Cardiac muscle cell (in vitro differentiated cells and primary cell): ENCODE results near the gene PPIB. TPM values are rescaled to one million over a fixed set of nuclear protein-coding genes. Genes with fewer than 3 reads are reported as not detected.
A peak's percentile ranks its signal among the peaks of the same experiment; 100 is the strongest.

Source experiments
- DNase-seq, 2 donors: peaks; one replicate each; pipeline versions ENCODE4 v3.0.0 to v3.0.0-alpha.2; 2010 to 2017; ENCODE audit warnings: low read depth in 1 of 2, low spot score in 1 of 2
- H3K27ac ChIP-seq: fragments of 200-600 bp; sonication (generic); 2 replicates; pipeline ENCODE4 v1.5.1; 2016
- H3K27me3 ChIP-seq: fragments of 200-600 bp; sonication (generic); 2 replicates; pipeline ENCODE4 v1.6.0; 2016; ENCODE audit warnings: control low read depth
- H3K36me3 ChIP-seq: fragments of 200-600 bp; sonication (generic); 2 replicates; pipeline ENCODE4 v1.5.1; 2016; ENCODE audit warnings: control low read depth
- H3K4me1 ChIP-seq: fragments of 200-600 bp; sonication (generic); 2 replicates; pipeline ENCODE4 v1.8.1; 2017; ENCODE audit warnings: low read depth, mild to moderate bottlenecking, mixed run types
- H3K4me3 ChIP-seq: fragments of 200-600 bp; sonication (generic); 2 replicates; pipeline ENCODE4 v1.5.1; 2016; ENCODE audit warnings: mild to moderate bottlenecking
- H3K9me3 ChIP-seq: fragments of 200-600 bp; sonication (generic); 2 replicates; pipeline ENCODE4 v1.5.1; 2017; ENCODE audit warnings: low read depth, mild to moderate bottlenecking, control low read depth
- polyA plus RNA-seq: library from polyadenylated mRNA; unstranded; fragments of >200 nt; fragmentation: Nextera tagmentation; extraction: Ambion mirVana; gene quantifications from 2 replicates; pipeline ENCODE4 v1.2.1, GENCODE V29; 2016
- total RNA-seq: library from RNA; depleted of rRNA; stranded (reverse); fragments of >200 nt; gene quantifications from 2 replicates; pipeline ENCODE4 v1.2.3, GENCODE V29; 2016
- TF ChIP-seq, protein P1 (sequence below): IDR thresholded peaks from 2 replicates; pipeline ENCODE4 v1.5.1; 2012; ENCODE audit warnings: low read depth, mild to moderate bottlenecking, low read length

Gene PPIB
- total and polyA plus RNA-seq, 2 experiments from 2014 or later, result 382 to 1,055 TPM

DNA sequence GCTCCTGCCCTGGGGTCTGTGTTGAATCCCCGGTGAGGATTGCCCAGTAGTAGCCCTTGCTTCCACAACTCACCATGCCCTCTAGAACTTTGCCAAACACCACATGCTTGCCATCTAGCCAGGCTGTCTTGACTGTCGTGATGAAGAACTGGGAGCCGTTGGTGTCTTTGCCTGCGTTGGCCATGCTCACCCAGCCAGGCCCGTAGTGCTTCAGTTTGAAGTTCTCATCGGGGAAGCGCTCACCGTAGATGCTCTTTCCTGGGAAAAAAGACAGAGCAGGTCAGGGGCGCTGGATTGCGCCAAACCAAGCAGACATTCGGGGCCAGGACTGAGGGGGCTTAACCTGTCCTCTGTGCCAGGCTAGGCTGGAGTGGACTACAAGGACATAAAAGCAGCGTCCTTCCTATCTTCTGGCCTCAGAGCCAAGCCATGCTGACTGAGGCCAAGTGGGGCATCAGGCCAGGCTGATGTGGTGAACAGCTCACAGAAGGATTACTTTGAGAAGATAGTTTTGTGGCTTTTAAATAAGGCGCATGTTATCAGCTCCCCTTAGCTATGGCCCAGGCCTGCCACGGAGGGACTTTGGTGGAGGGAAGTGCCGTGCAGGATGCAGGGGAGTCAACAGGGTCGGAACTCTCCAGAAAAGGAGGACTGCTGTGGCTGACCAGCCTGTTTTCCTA lies 6.0 kb downstream of the PPIB start:
- H3K27ac ChIP-seq, result peak overlapping the region; percentile 44
- H3K9me3 ChIP-seq, result no peaks in the 10 kb centered on the region
- peaks cover 41% of the 10 kb centered on the region for H3K36me3 ChIP-seq
- peaks cover 16% of the 10 kb centered on the region for H3K27me3 ChIP-seq
- no peak overlapping the region for H3K4me3 ChIP-seq
- H3K4me1 ChIP-seq, result peaks cover 25% of the 10 kb centered on the region
- TF ChIP-seq, protein P1, sequence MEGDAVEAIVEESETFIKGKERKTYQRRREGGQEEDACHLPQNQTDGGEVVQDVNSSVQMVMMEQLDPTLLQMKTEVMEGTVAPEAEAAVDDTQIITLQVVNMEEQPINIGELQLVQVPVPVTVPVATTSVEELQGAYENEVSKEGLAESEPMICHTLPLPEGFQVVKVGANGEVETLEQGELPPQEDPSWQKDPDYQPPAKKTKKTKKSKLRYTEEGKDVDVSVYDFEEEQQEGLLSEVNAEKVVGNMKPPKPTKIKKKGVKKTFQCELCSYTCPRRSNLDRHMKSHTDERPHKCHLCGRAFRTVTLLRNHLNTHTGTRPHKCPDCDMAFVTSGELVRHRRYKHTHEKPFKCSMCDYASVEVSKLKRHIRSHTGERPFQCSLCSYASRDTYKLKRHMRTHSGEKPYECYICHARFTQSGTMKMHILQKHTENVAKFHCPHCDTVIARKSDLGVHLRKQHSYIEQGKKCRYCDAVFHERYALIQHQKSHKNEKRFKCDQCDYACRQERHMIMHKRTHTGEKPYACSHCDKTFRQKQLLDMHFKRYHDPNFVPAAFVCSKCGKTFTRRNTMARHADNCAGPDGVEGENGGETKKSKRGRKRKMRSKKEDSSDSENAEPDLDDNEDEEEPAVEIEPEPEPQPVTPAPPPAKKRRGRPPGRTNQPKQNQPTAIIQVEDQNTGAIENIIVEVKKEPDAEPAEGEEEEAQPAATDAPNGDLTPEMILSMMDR, result no peak
- no peak for DNase-seq

DNA sequence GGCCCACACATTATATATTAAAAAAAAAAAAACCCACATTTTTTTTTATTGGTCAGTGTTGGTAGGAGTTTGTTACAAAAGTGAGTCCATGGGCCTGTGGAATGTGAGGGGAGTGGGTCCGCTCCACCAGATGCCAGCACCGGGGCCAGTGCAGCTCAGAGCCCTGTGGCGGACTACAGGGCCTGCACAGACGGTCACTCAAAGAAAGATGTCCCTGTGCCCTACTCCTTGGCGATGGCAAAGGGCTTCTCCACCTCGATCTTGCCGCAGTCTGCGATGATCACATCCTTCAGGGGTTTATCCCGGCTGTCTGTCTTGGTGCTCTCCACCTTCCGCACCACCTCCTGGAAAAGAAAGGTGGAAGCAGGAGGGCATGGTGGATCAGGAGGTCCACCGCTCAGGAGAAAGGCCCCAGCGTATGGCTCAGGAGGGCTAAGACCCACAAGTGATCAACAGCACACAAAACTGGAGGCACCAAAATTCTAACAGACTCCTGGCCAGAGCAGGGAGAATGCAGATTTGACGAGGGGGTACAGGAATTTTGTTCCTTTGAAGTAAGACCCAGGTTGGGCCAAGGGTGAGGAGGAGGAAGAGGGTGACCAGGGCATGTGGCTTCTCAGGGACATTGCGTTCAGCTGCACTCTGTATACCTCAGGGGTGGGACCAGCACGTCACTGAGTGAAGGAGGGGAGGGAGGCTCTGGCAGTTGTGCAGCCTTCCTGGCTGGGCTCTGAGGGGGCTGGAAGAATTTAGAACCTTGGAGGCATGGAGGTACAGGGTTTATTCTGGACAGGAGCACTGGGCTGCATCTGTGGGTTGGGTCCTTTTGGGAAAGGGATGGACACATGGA lies 6.8 kb downstream of the PPIB start:
- no peaks in the 10 kb centered on the region for H3K9me3 ChIP-seq
- no peak for DNase-seq
- no peak overlapping the region for H3K4me3 ChIP-seq
- TF ChIP-seq, protein P1, result no peak
- peak overlapping the region; percentile 44 for H3K27ac ChIP-seq
- peaks cover 41% of the 10 kb centered on the region for H3K36me3 ChIP-seq
- H3K4me1 ChIP-seq, result peaks cover 22% of the 10 kb centered on the region
- H3K27me3 ChIP-seq, result peaks cover 18% of the 10 kb centered on the region

DNA sequence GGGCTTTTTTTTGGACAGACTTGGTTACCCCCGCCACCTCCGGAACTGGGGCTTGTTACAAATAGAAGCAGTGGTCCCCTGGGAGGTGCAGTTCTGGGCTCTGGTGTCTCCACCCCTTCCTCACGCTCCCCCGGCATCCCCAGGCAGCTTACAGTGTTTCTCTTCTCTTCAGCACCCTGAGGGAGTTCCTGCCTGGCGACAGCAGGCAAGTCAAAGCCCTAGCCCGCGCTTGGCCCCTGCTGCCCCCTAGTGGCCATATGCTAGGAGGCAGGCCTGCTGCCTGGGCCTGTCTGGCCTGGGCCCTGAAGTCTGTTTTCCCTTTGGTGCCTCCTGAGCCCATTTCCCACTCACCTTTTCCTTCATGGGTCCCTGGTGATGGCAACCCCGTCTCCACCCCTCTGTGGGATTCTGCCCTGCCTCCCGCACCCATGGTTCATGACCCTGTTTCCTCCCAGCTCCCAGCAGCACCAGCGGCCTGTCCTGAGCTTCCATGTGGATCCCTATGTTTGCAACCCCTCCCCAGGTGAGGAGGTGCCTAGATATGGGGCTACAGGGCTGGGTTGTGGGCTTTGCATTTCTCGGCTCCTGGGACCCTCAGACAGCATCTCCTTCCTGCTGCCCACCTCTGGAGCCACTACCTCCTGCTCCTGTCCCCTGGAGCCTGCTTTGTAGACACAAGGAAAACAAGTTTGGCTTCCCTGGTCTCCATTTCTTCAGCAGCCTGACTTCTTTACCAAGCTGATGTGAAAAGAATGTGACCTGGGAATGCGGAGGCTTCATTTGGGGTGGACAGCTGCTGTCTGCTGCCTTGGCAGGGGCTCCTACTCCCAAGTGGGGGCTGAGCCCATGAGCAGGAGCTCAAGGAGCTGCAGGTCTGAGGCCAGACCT lies 9.1 kb downstream of the PPIB start:
- H3K36me3 ChIP-seq, result peaks cover 26% of the 10 kb centered on the region
- peak; percentile 90 for DNase-seq
- no peaks in the 10 kb centered on the region for H3K9me3 ChIP-seq
- TF ChIP-seq, protein P1, result peak; percentile 99
- H3K27ac ChIP-seq, result peak overlapping the region; percentile 66
- no peak overlapping the region for H3K4me3 ChIP-seq
- peaks cover 18% of the 10 kb centered on the region for H3K27me3 ChIP-seq
- H3K4me1 ChIP-seq, result peaks cover 8% of the 10 kb centered on the region

DNA sequence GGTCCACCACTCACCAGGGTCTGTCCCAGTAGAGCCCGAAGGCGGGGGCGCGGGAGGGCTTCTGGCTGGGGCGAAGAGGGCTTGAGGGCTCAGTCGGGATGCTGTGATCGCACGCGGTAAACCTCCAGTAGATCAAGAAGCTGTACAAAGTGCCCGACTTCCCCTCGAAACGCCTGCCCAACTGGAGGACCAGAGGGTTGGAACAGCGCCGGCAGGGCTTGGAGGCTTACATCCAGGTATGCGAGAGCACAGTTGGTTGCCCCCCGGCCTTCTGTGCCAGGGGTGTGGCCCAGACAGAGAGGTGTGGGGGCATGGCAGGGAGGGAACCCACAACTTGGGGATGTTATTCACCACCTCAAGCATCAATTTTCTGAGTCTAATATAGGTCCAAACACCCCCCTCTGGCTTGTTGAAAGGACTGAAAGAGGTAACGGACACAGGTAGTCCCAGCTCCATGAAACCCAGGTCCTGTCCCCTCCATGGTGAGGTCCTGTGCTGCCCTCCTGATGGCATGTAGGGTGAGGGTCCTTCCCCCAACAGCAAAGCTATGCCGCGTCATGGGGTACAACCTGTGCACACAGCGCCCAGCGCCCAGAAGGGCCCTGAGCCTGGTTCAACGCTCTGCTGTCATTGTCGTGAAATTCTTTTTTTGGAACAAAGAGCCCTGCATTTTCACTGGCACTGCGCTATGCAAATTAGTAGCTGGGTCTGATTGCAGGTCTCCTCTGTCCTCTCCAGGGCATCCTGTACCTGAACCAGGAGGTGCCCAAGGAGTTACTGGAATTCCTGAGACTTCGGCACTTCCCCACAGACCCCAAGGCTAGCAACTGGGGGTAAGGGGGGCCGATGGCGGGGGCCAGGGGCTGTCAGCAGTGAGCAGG lies 10.1 kb downstream of the PPIB start:
- Histone ChIP-seq H3K4me3 (peak overlapping the region; percentile 46), H3K9me3 (no peaks in the 10 kb centered on the region)

More for the DNA sequence above, 10.1 kb downstream of the PPIB start:
- Histone ChIP-seq H3K36me3 (peaks cover 21% of the 10 kb centered on the region), H3K4me1 (peaks cover 3% of the 10 kb centered on the region), H3K27ac (no peak overlapping the region), H3K27me3 (peaks cover 18% of the 10 kb centered on the region)
- DNase-seq, result no peak
- TF ChIP-seq, protein P1, result no peak
